H1 (cell line): ENCODE measurements around the gene PRSS36. TPM values are rescaled to one million over a fixed set of nuclear protein-coding genes. Genes with fewer than 3 reads are reported as not detected.
A peak's percentile ranks its signal among the peaks of the same experiment; 100 is the strongest.

Experiments
- CTCF ChIA-PET: fragments of 300-600 bp; sonication (Branson Sonifier 250); formaldehyde crosslinking; loops from one replicate; lab custom pipeline; 2021; ENCODE audit not compliant: partially characterized antibody; lab: Charles Lee
- POLR2A ChIA-PET: fragments of 300-600 bp; sonication (Branson Sonifier 250); formaldehyde crosslinking; loops from one replicate; lab custom pipeline; 2021; ENCODE audit warnings: inconsistent platforms; ENCODE audit not compliant: partially characterized antibody; lab: Charles Lee
- DNase-seq, 2 experiments: peaks; one replicate each; pipeline versions ENCODE4 v3.0.0 to v3.0.0-alpha.2; 2010 to 2022; ENCODE audit warnings: low spot score in 2 of 2, low read depth in 1 of 2, mixed read lengths in 1 of 2
- FAIRE-seq: peaks from 2 replicates; lab custom pipeline; 2011; peaks lifted over from hg19 to GRCh38; lab: Jason Lieb, UNC
- H2AFZ ChIP-seq: 2 replicates; pipeline ENCODE4 v1.8.1; 2012; ENCODE audit warnings: low read length, inconsistent platforms
- H2AK5ac ChIP-seq: 2 replicates; pipeline ENCODE4 v1.6.1; 2013; ENCODE audit warnings: low read depth, low read length
- H2BK120ac ChIP-seq: replicated peaks from 2 replicates; pipeline ENCODE3; 2013; ENCODE audit warnings: low read depth, low read length, inconsistent platforms
- H2BK12ac ChIP-seq: 2 replicates; pipeline ENCODE4 v1.6.1; 2013; ENCODE audit warnings: low read depth, low read length
- H2BK15ac ChIP-seq: 2 replicates; pipeline ENCODE4 v1.6.1; 2013; ENCODE audit warnings: low read length
- H2BK20ac ChIP-seq: 2 replicates; pipeline ENCODE4 v1.6.1; 2013; ENCODE audit warnings: low read length
- H2BK5ac ChIP-seq: 2 replicates; pipeline ENCODE4 v1.6.1; 2013; ENCODE audit warnings: low read depth, low read length
- H3K14ac ChIP-seq: 2 replicates; pipeline ENCODE4 v1.6.1; 2013; ENCODE audit warnings: inconsistent platforms; ENCODE audit not compliant: insufficient read length
- H3K18ac ChIP-seq: 2 replicates; pipeline ENCODE4 v1.6.1; 2013; ENCODE audit warnings: low read length; ENCODE audit errors: extremely low read depth
- H3K23ac ChIP-seq: 2 replicates; pipeline ENCODE4 v1.6.1; 2013; ENCODE audit warnings: inconsistent platforms; ENCODE audit not compliant: insufficient read length
- H3K23me2 ChIP-seq: 2 replicates; pipeline ENCODE4 v1.6.1; 2013; ENCODE audit warnings: low read depth, low read length
- H3K27ac ChIP-seq: 2 replicates; pipeline ENCODE4 v1.6.1; 2011; ENCODE audit warnings: low read depth, low read length, inconsistent platforms
- H3K27me3 ChIP-seq, 4 experiments: replicated peaks in 1 of 4; 1 replicate in 1 of 4; 2 replicates in 3 of 4; pipeline versions ENCODE4 v1.6.1 to v1.8.1; 2011 to 2013; ENCODE audit warnings: low read length in 3 of 4, mild to moderate bottlenecking in 3 of 4, inconsistent platforms in 2 of 4, mixed read lengths in 2 of 4, moderate library complexity in 1 of 4; ENCODE audit not compliant: control insufficient read depth in 3 of 4, insufficient read depth in 3 of 4; ENCODE audit errors: extremely low read depth in 1 of 4
- H3K36me3 ChIP-seq, 4 experiments: 2 replicates each; pipeline versions ENCODE4 v1.6.1 to v1.8.1; 2011 to 2013; ENCODE audit warnings: mild to moderate bottlenecking in 4 of 4, low read length in 3 of 4, moderate library complexity in 2 of 4, control low read depth in 1 of 4, inconsistent platforms in 1 of 4; ENCODE audit not compliant: insufficient read depth in 4 of 4, control insufficient read depth in 2 of 4
- H3K4ac ChIP-seq: replicated peaks from 2 replicates; pipeline ENCODE3; 2013; ENCODE audit warnings: low read length, low read depth, mixed read lengths, inconsistent platforms; ENCODE audit not compliant: insufficient read length
- H3K4me1 ChIP-seq, 4 experiments: replicated peaks in 1 of 4; 1 replicate in 1 of 4; 2 replicates in 3 of 4; pipeline versions ENCODE4 v1.6.1 to v1.8.1; 2011 to 2013; ENCODE audit warnings: low read length in 3 of 4, inconsistent platforms in 2 of 4, mixed read lengths in 1 of 4; ENCODE audit not compliant: insufficient read depth in 4 of 4, control insufficient read depth in 3 of 4
- H3K4me2 ChIP-seq, 2 experiments: 2 replicates each; pipeline versions ENCODE4 v1.6.1 to v1.8.1; 2011 to 2013; ENCODE audit warnings: low read depth in 2 of 2, low read length in 2 of 2, control low read depth in 1 of 2, inconsistent platforms in 1 of 2, mild to moderate bottlenecking in 1 of 2; ENCODE audit not compliant: insufficient read depth in 1 of 2
- H3K4me3 ChIP-seq, 4 experiments: fragments of 200-600, 300-600 bp in 1 of 4; sonication (generic), shearing (Covaris generic), sonication (Bioruptor Twin) in 1 of 4; 2 replicates each; pipeline versions ENCODE4 v1.5.1 to v1.8.1; 2011 to 2016; ENCODE audit warnings: low read length in 4 of 4, low read depth in 3 of 4, control low read depth in 2 of 4, inconsistent platforms in 2 of 4, mild to moderate bottlenecking in 2 of 4, mixed read lengths in 1 of 4, moderate library complexity in 1 of 4; ENCODE audit not compliant: insufficient read depth in 2 of 4; ENCODE audit errors: extremely low read depth in 1 of 4
- H3K56ac ChIP-seq: replicated peaks from 2 replicates; pipeline ENCODE3; 2013; ENCODE audit warnings: low read depth, mild to moderate bottlenecking, mixed read lengths, low read length, inconsistent platforms; ENCODE audit not compliant: insufficient read length
- H3K79me1 ChIP-seq: 2 replicates; pipeline ENCODE4 v1.6.1; 2013; ENCODE audit warnings: low read depth, low read length, control low read depth
- H3K79me2 ChIP-seq, 2 experiments: 2 replicates each; pipeline versions ENCODE4 v1.6.1 to v1.8.1; 2012 to 2013; ENCODE audit warnings: low read length in 2 of 2, mild to moderate bottlenecking in 2 of 2, inconsistent platforms in 1 of 2; ENCODE audit not compliant: insufficient read depth in 2 of 2, control insufficient read depth in 1 of 2
- H3K9ac ChIP-seq, 4 experiments: replicated peaks in 1 of 4; 1 replicate in 1 of 4; 2 replicates in 3 of 4; pipeline versions ENCODE4 v1.6.1 to v1.8.1; 2011 to 2013; ENCODE audit warnings: low read depth in 3 of 4, low read length in 3 of 4, control low read depth in 2 of 4, mild to moderate bottlenecking in 2 of 4, moderate library complexity in 2 of 4, inconsistent platforms in 1 of 4; ENCODE audit errors: extremely low read depth in 1 of 4
- H3K9me3 ChIP-seq, 2 experiments: 2 replicates each; pipeline versions ENCODE4 v1.6.1 to v1.8.1; 2012 to 2013; ENCODE audit warnings: mild to moderate bottlenecking in 2 of 2, moderate library complexity in 2 of 2, control low read depth in 1 of 2, inconsistent platforms in 1 of 2, low read depth in 1 of 2, low read length in 1 of 2, mixed read lengths in 1 of 2; ENCODE audit not compliant: insufficient read depth in 2 of 2
- H4K20me1 ChIP-seq, 2 experiments: replicated peaks in 1 of 2; 2 replicates each; pipeline versions ENCODE3 to v1.8.1; 2011 to 2013; ENCODE audit warnings: inconsistent platforms in 2 of 2, low read length in 2 of 2, mild to moderate bottlenecking in 1 of 2; ENCODE audit not compliant: insufficient read depth in 2 of 2, control insufficient read depth in 1 of 2
- H4K5ac ChIP-seq: 2 replicates; pipeline ENCODE4 v1.6.1; 2013; ENCODE audit warnings: low read length, low read depth, mixed read lengths, inconsistent platforms; ENCODE audit not compliant: insufficient read length
- H4K8ac ChIP-seq: 2 replicates; pipeline ENCODE4 v1.8.0; 2013; ENCODE audit warnings: mild to moderate bottlenecking, moderate library complexity, low read length, inconsistent platforms; ENCODE audit not compliant: insufficient read depth; ENCODE audit errors: extremely low read depth
- H4K91ac ChIP-seq: replicated peaks from 2 replicates; pipeline ENCODE3; 2013; ENCODE audit warnings: low read length, mixed read lengths, inconsistent platforms; ENCODE audit not compliant: insufficient read length
- EZH2 ChIP-seq: fragments of 200-600 bp; sonication (generic); IDR thresholded peaks from 2 replicates; pipeline ENCODE4 v1.7.1; 2012; ENCODE audit warnings: low read depth, mild to moderate bottlenecking, moderate library complexity, low read length, inconsistent platforms; ENCODE audit not compliant: severe bottlenecking
- FOSL1 ChIP-seq: IDR thresholded peaks from 2 replicates; pipeline ENCODE4 v1.6.1; 2011; ENCODE audit warnings: mild to moderate bottlenecking, low read depth, low read length, moderate library complexity; ENCODE audit not compliant: insufficient read depth
- POLR2A ChIP-seq, 2 experiments: IDR thresholded peaks; 1 replicate in 1 of 2; 2 replicates in 1 of 2; pipeline ENCODE4 v1.6.1; 2011; ENCODE audit warnings: low read depth in 2 of 2, low read length in 2 of 2, mild to moderate bottlenecking in 2 of 2; ENCODE audit errors: control extremely low read depth in 1 of 2
- RBBP5 ChIP-seq: IDR thresholded peaks from 2 replicates; pipeline ENCODE4 v1.7.1; 2012; ENCODE audit warnings: low read depth, mild to moderate bottlenecking, inconsistent platforms, low read length, moderate library complexity, borderline replicate concordance
- SP1 ChIP-seq: IDR thresholded peaks from 2 replicates; pipeline ENCODE4 v1.6.1; 2011; ENCODE audit warnings: low read depth, low read length
- WGBS, 2 experiments: shearing (Covaris generic) in 1 of 2; methylation state at CpG; one replicate each; pipeline versions ENCODE4 v1.1.6 to v1.1.7; 2013 to 2015; ENCODE audit warnings: low lambda C conversion rate in 2 of 2, mixed read lengths in 2 of 2, inconsistent platforms in 1 of 2, low coverage in 1 of 2, missing lambda C conversion rate in 1 of 2; ENCODE audit not compliant: insufficient replicate concordance in 2 of 2, insufficient coverage in 1 of 2, insufficient read length in 1 of 2; ENCODE audit errors: extremely low coverage in 1 of 2, missing lambda C conversion rate in 1 of 2; 5-methylcytosine and 5-hydroxymethylcytosine counted together
- polyA plus RNA-seq, 7 experiments: library from polyadenylated mRNA; depleted of rRNA in 3 of 7; stranded (reverse) in 5 of 7; unstranded in 2 of 7; fragments of >200 nt in 5 of 7; fragments of 200-250 nt in 2 of 7; gene quantifications; 1 replicate in 5 of 7; 2 replicates in 1 of 7; 4 replicates in 1 of 7; pipeline versions ENCODE4 v1.2.1 to v1.2.3, GENCODE V29; 2011 to 2013; ENCODE audit warnings: missing spikeins in 2 of 7, mixed read lengths in 2 of 7
- total RNA-seq: library from RNA; stranded (reverse); fragmentation: NEBNext Ultra II Directional; extraction: Animal tissue kit (Norgen Biotek cat#: 25700); gene quantifications from 2 replicates; pipeline ENCODE4 v1.2.1, GENCODE V29; 2021

PRSS36 gene
- total and polyA plus RNA-seq, 2 of the 8 experiments (the other 6 are each of a cell fraction or from before 2014, with no cell fraction given) = 1.3 to 1.9 TPM

GRCh38 chr16:31186176-31186575 lies 36.3 kb upstream of the PRSS36 start:
- CTCF ChIA-PET = interaction anchor here (0.6 kb wide), 2 partner anchors 15 to 30 kb away, joined by 3 read pairs; no protein-coding TSS in a partner anchor

More at GRCh38 chr16:31186176-31186575, 36.3 kb upstream of the PRSS36 start:
- Histone ChIP-seq H3K9me3 (no peaks in the 10 kb centered on the region), H3K4me1 (peaks cover 0 to 5% (median 1%) of the 10 kb centered on the region in 4 experiments; a peak in 5 of 7 replicates), H3K36me3 (peaks cover 73 to 96% (median 88%) of the 10 kb centered on the region in 4 experiments), H3K79me1 (peaks cover 15% of the 10 kb centered on the region)
- no peak for FAIRE-seq
- 96% methylated on average over 7 of the region's 7 CpGs; no CpG with 5 or more reads in 1 of the 2 experiments for WGBS, 2 experiments
- no peak for TF ChIP-seq RBBP5
- TF ChIP-seq SP1 = no peak
- peak; percentile 9 to 27; a peak in 2 of 3 replicates for TF ChIP-seq POLR2A (IDR thresholded peaks at IDR 0.05; ENCODE audit: control extremely low read depth in 1 of 2, low read depth in 2 of 2, low read length in 2 of 2)
- no peak for TF ChIP-seq FOSL1
- TF ChIP-seq EZH2 = no peak
- TF ChIP-seq, all 59 proteins: peak for 1
- no peak overlapping the region for H3K18ac ChIP-seq
- peaks cover 9% of the 10 kb centered on the region; the same call in 1 of the 2 replicates for H3K23me2 ChIP-seq
- no peak overlapping the region for H2BK15ac ChIP-seq
- H2AK5ac ChIP-seq = no peak overlapping the region
- H3K79me2 ChIP-seq = peaks cover 34 to 93% of the 10 kb centered on the region in 2 experiments
- H2BK20ac ChIP-seq = no peak overlapping the region
- H3K56ac ChIP-seq = no peak overlapping the region
- POLR2A ChIA-PET = interaction anchor here (0.7 to 6.9 kb wide), 15 partner anchors 9 to 257 kb away, joined by 3 to 407 read pairs (median 5); partner anchors contain the start of genes BCKDK, FUS, KAT8 and PRSS8
- no peak overlapping the region for H3K14ac ChIP-seq
- no peak overlapping the region for H3K27ac ChIP-seq
- no peak overlapping the region for H4K91ac ChIP-seq
- H4K20me1 ChIP-seq = peaks cover 40 to 68% of the 10 kb centered on the region in 2 experiments
- H2BK120ac ChIP-seq = no peak overlapping the region
- H3K4ac ChIP-seq = no peak overlapping the region
- no peak overlapping the region for H2BK5ac ChIP-seq
- no peak for DNase-seq
- no peak overlapping the region for H3K4me2 ChIP-seq
- no peaks in the 10 kb centered on the region for H3K27me3 ChIP-seq
- no peak overlapping the region for H3K4me3 ChIP-seq
- no peak overlapping the region for H2BK12ac ChIP-seq
- no peak overlapping the region for H4K5ac ChIP-seq
- H3K9ac ChIP-seq = no peak overlapping the region
- H2AFZ ChIP-seq = no peak overlapping the region
- H4K8ac ChIP-seq = no peak overlapping the region; the same call in 1 of the 2 replicates
- H3K23ac ChIP-seq = no peak overlapping the region
